ENCODE data around the gene ZAR1.

DNA sequence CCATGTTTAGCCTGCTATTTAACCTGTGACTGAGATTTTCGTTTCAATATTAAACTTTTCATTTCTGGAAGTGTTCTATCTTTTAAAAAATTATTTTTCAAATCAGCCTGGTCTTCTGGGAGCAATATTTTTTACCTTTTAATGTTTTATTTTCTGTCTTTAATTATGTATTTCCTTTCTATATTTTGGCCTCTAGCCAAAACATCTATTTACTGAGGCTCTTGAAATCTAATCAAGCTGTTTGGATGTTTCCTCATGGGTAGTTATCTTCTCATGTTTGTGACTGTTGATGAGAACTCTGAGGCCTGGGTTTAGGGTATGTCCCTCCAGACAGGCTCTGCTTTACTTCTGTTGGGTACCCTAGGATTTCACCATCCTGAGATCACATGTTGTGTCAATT lies 17.3 kb upstream of the ZAR1 start:
- TF ChIP-seq ZNF274 (IDR thresholded peaks at IDR 0.05; ENCODE audit: low read depth, low read length) (no peak), YY1 (IDR thresholded peaks at IDR 0.05; ENCODE audit: extremely low read depth, insufficient replicate concordance, low read depth, low read length) (no peak), EZH2phosphoT487 (IDR thresholded peaks at IDR 0.05; ENCODE audit: borderline replicate concordance) (no peak), CTCF (IDR thresholded peaks at IDR 0.05 in 2 of 3, conservative IDR thresholded peaks at IDR 0.05 in 1 of 3; ENCODE audit: borderline replicate concordance in 1 of 3, insufficient read depth in 1 of 3, low read depth in 2 of 3, low read length in 2 of 3) (no peak), EZH2 (IDR thresholded peaks at IDR 0.05) (no peak), SIN3A (IDR thresholded peaks at IDR 0.05; ENCODE audit: low read depth) (no peak), SP1 (IDR thresholded peaks at IDR 0.05; ENCODE audit: low read depth) (no peak), POLR2A (IDR thresholded peaks at IDR 0.05; ENCODE audit: borderline replicate concordance, extremely low read depth, insufficient read depth, insufficient read length) (no peak), POLR2AphosphoS5 (IDR thresholded peaks at IDR 0.05; ENCODE audit: low read depth, low read length) (no peak), ZFX (IDR thresholded peaks at IDR 0.05) (no peak), CBX3 (IDR thresholded peaks at IDR 0.05; ENCODE audit: low read depth) (no peak), EGR1 (IDR thresholded peaks at IDR 0.05; ENCODE audit: low read depth) (no peak), TCF7L2 (IDR thresholded peaks at IDR 0.05; ENCODE audit: borderline replicate concordance, extremely low read depth, insufficient read depth, insufficient read length) (no peak)
- TF ChIP-seq, protein P1, sequence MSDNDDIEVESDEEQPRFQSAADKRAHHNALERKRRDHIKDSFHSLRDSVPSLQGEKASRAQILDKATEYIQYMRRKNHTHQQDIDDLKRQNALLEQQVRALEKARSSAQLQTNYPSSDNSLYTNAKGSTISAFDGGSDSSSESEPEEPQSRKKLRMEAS (IDR thresholded peaks at IDR 0.05): no peak

All from HCT116 (cell line).